Measurements from ENCODE around the gene NFATC1.

GRCh38 chr18:79382681-79383387 lies 12.9 kb upstream of the NFATC1 start:
- TF ChIP-seq CTCF (conservative IDR thresholded peaks at IDR 0.05 in 1 of 2, IDR thresholded peaks at IDR 0.05 in 1 of 2; ENCODE audit: low read depth in 1 of 2, low read length in 2 of 2) (no peak), EZH2 (IDR thresholded peaks at IDR 0.05; ENCODE audit: low read length, missing control alignments) (no peak)
